Endothelial cell of umbilical vein (primary cell): ENCODE results near the gene AGBL4. TPM values are rescaled to one million over a fixed set of nuclear protein-coding genes. Genes with fewer than 3 reads are reported as not detected.

Experiments used
- BruUV-seq: library from RNA; stranded (reverse); fragments of 400-500 nt; replicated peaks from 2 replicates; lab custom pipeline; 2021; lab: Mats Ljungman, UMichigan
- CTCF ChIA-PET: fragments of 300-600, 350-600 bp; sonication (Branson Sonifier 250); formaldehyde crosslinking; loops from one replicate; lab custom pipeline; 2021; ENCODE audit warnings: antibody characterized with exemption, inconsistent platforms; lab: Charles Lee
- POLR2A ChIA-PET: fragments of 300-600, 350-600 bp; sonication (Branson Sonifier 250); formaldehyde crosslinking; loops from one replicate; lab custom pipeline; 2021; ENCODE audit warnings: antibody characterized with exemption, inconsistent platforms; lab: Charles Lee
- DNase-seq: peaks from one replicate; pipeline ENCODE4 v3.0.0-alpha.2; 2011; ENCODE audit warnings: low read depth, low spot score
- FAIRE-seq: peaks from 2 replicates; lab custom pipeline; 2011; peaks lifted over from hg19 to GRCh38; lab: Jason Lieb, UNC
- H2AFZ ChIP-seq: 2 replicates; pipeline ENCODE4 v1.6.0; 2012; ENCODE audit warnings: low read depth, low read length, control low read depth, inconsistent platforms
- H3K27ac ChIP-seq: 2 replicates; pipeline ENCODE4 v1.5.1; 2011; ENCODE audit warnings: low read depth, mild to moderate bottlenecking, control low read depth, low read length, moderate library complexity; ENCODE audit not compliant: insufficient read depth
- H3K27me3 ChIP-seq, 2 experiments: 2 replicates each; pipeline versions ENCODE4 v1.6.0 to v1.6.1; 2011; ENCODE audit warnings: low read length in 2 of 2, mixed read lengths in 1 of 2; ENCODE audit not compliant: control insufficient read depth in 2 of 2, insufficient read depth in 2 of 2
- H3K36me3 ChIP-seq, 2 experiments: 2 replicates in 1 of 2; 3 replicates in 1 of 2; pipeline ENCODE4 v1.5.1; 2011; ENCODE audit warnings: low read length in 2 of 2, mild to moderate bottlenecking in 1 of 2, moderate library complexity in 1 of 2; ENCODE audit not compliant: control insufficient read depth in 2 of 2, insufficient read depth in 2 of 2; ENCODE audit errors: extremely low read depth in 1 of 2
- H3K4me1 ChIP-seq: 3 replicates; pipeline ENCODE4 v1.5.1; 2011; ENCODE audit warnings: mild to moderate bottlenecking, low read length; ENCODE audit not compliant: control insufficient read depth, insufficient read depth; ENCODE audit errors: extremely low read depth
- H3K4me2 ChIP-seq: 2 replicates; pipeline ENCODE4 v1.6.1; 2011; ENCODE audit warnings: low read length, control low read depth, mixed read lengths; ENCODE audit not compliant: insufficient read depth
- H3K4me3 ChIP-seq, 3 experiments: fragments of 200-600 bp in 1 of 3; sonication (generic), shearing (Covaris generic) in 1 of 3; replicated peaks in 1 of 3; 2 replicates each; pipeline ENCODE4 v1.5.1; 2011 to 2016; ENCODE audit warnings: control low read depth in 3 of 3, low read length in 3 of 3, mild to moderate bottlenecking in 2 of 3, inconsistent platforms in 1 of 3, low read depth in 1 of 3, moderate library complexity in 1 of 3; ENCODE audit not compliant: insufficient read depth in 1 of 3
- H3K79me2 ChIP-seq: 2 replicates; pipeline ENCODE4 v1.6.0; 2012; ENCODE audit warnings: low read length, inconsistent platforms; ENCODE audit not compliant: control insufficient read depth, insufficient read depth
- H3K9ac ChIP-seq: replicated peaks from 2 replicates; pipeline ENCODE3; 2011; ENCODE audit warnings: low read length, control low read depth; ENCODE audit not compliant: insufficient read depth; ENCODE audit errors: extremely low read depth
- H3K9me1 ChIP-seq: replicated peaks from 3 replicates; pipeline ENCODE4 v1.6.0; 2011; ENCODE audit warnings: mild to moderate bottlenecking, low read length; ENCODE audit not compliant: control insufficient read depth, insufficient read depth; ENCODE audit errors: extremely low read depth
- H3K9me3 ChIP-seq: replicated peaks from 2 replicates; pipeline ENCODE4 v1.5.1; 2012; ENCODE audit warnings: low read length, inconsistent platforms; ENCODE audit not compliant: control insufficient read depth, insufficient read depth
- H4K20me1 ChIP-seq: replicated peaks from 2 replicates; pipeline ENCODE3; 2011; ENCODE audit warnings: mild to moderate bottlenecking, low read length; ENCODE audit not compliant: control insufficient read depth, insufficient read depth; ENCODE audit errors: extremely low read depth
- CTCF ChIP-seq, 2 donors: IDR thresholded peaks; 1 replicate in 1 of 2; 2 replicates in 1 of 2; pipeline ENCODE4 v1.5.1; 2011; ENCODE audit warnings: low read length in 2 of 2, mild to moderate bottlenecking in 2 of 2, moderate library complexity in 2 of 2, control low read depth in 1 of 2, inconsistent platforms in 1 of 2, low read depth in 1 of 2; ENCODE audit not compliant: insufficient read depth in 1 of 2; ENCODE audit errors: extremely low read depth in 1 of 2
- EZH2 ChIP-seq: IDR thresholded peaks from 2 replicates; pipeline ENCODE4 v1.6.1; 2012; ENCODE audit warnings: borderline replicate concordance, low read depth, mild to moderate bottlenecking, moderate library complexity, low read length, inconsistent platforms; ENCODE audit not compliant: severe bottlenecking
- FOS ChIP-seq: IDR thresholded peaks from 2 replicates; pipeline ENCODE4 v1.6.1; 2011; ENCODE audit warnings: mild to moderate bottlenecking, low read length, moderate library complexity, borderline replicate concordance; ENCODE audit not compliant: insufficient read depth
- GATA2 ChIP-seq: IDR thresholded peaks from 2 replicates; pipeline ENCODE4 v1.7.0; 2011; ENCODE audit warnings: low read depth, mild to moderate bottlenecking, moderate library complexity, mixed read lengths, low read length; ENCODE audit not compliant: insufficient read length, insufficient read depth
- JUN ChIP-seq: IDR thresholded peaks from 2 replicates; pipeline ENCODE4 v1.6.1; 2011; ENCODE audit warnings: borderline replicate concordance, low read depth; ENCODE audit not compliant: insufficient read length, insufficient read depth
- MAX ChIP-seq: IDR thresholded peaks from 2 replicates; pipeline ENCODE4 v1.6.1; 2011; ENCODE audit not compliant: insufficient read depth, insufficient read length
- MYC ChIP-seq: IDR thresholded peaks from one replicate; pipeline ENCODE4 v1.6.1; 2011; ENCODE audit warnings: mild to moderate bottlenecking, low read depth, low read length
- POLR2A ChIP-seq: IDR thresholded peaks from 2 replicates; pipeline ENCODE4 v1.6.1; 2012; ENCODE audit warnings: low read depth, mild to moderate bottlenecking, control low read depth, low read length
- POLR2AphosphoS5 ChIP-seq: IDR thresholded peaks from 2 replicates; pipeline ENCODE4 v1.6.1; 2012; ENCODE audit warnings: low read depth, mild to moderate bottlenecking, control low read depth, low read length, moderate library complexity; ENCODE audit not compliant: insufficient read depth
- dilution Hi-C: fragments of 300-500 bp; cut with MboI; formaldehyde crosslinking; loops from one replicate; pipeline ENCODE4 v1.15.0; 2019; ENCODE audit warnings: low sequenced_read_pairs; ENCODE audit not compliant: extremely low pct_ligation_motif_present
- intact Hi-C: fragments of 100-400 bp; cut with micrococcal nuclease; formaldehyde crosslinking; loops from one replicate; pipeline ENCODE4 v1.10.0; 2022
- polyA plus RNA-seq, 4 experiments: library from polyadenylated mRNA; depleted of rRNA in 3 of 4; stranded (reverse) in 3 of 4; unstranded in 1 of 4; fragments of >200 nt; gene quantifications; 2 replicates each; pipeline versions ENCODE4 v1.2.1 to v1.2.3, GENCODE V29; 2011 to 2012; ENCODE audit warnings: missing spikeins in 1 of 4
- total RNA-seq: library from RNA; stranded (reverse); gene quantifications from 2 replicates; pipeline ENCODE4 v1.2.3, GENCODE V29; 2021

AGBL4 gene
- total and polyA plus RNA-seq, 2 donors (not counting 3 experiments of a cell fraction or from before 2014, with no cell fraction given): not detected

- no TSS peak for BruUV-seq
- H3K4me1 ChIP-seq: no peaks in the 10 kb centered on the region
- no peaks in the 10 kb centered on the region for H3K36me3 ChIP-seq
- no peak overlapping the region for H3K9ac ChIP-seq
- no peak overlapping the region for H3K4me2 ChIP-seq
- H3K79me2 ChIP-seq: no peaks in the 10 kb centered on the region
- no peaks in the 10 kb centered on the region for H4K20me1 ChIP-seq
- dilution Hi-C loops: no loop called here
- no peaks in the 10 kb centered on the region for H3K27me3 ChIP-seq
- H3K9me3 ChIP-seq: no peaks in the 10 kb centered on the region
- no peak overlapping the region for H2AFZ ChIP-seq
- no peak overlapping the region for H3K27ac ChIP-seq
- ChIA-PET CTCF (no interaction called here), POLR2A (no interaction called here)
- intact Hi-C loops: no loop called here
- DNase-seq (no peak), FAIRE-seq (no peak)
- H3K4me3 ChIP-seq: no peak overlapping the region
- TF ChIP-seq POLR2AphosphoS5 (no peak), CTCF (IDR thresholded peaks at IDR 0.05; ENCODE audit: extremely low read depth in 1 of 2, insufficient read depth in 1 of 2, low read depth in 1 of 2, low read length in 2 of 2) (no peak), MAX (no peak), MYC (no peak), POLR2A (no peak), EZH2 (no peak), FOS (no peak), GATA2 (no peak), JUN (no peak)
- H3K9me1 ChIP-seq: no peaks in the 10 kb centered on the region
Measured at GRCh38 chr1:48610628-48611542, 1412.9 kb downstream of the AGBL4 start.
